Heart right ventricle (tissue), 16 donors: ENCODE measurements around the gene SLC25A46. TPM values are rescaled to one million over a fixed set of nuclear protein-coding genes. Genes with fewer than 3 reads are reported as not detected.
A peak's percentile ranks its signal among the peaks of the same experiment; 100 is the strongest.
"Not testable (repeated sequence)": the region's sequence is repeated elsewhere in the genome, so short reads cannot be mapped to it uniquely, and the experiment has no call there.

Source experiments
- ATAC-seq, 8 donors: fragments of 200-7000 bp; cut with Tn5 transposase; one replicate each; pipeline ENCODE4 v1.9.1; 2020; ENCODE audit warnings: mild to moderate bottlenecking in 8 of 8, moderate library complexity in 8 of 8, moderate number of reproducible peaks in 1 of 8
- DNase-seq, 2 donors: peaks; one replicate each; pipeline ENCODE4 v3.0.0-alpha.2; 2020
- H3K27ac ChIP-seq, 10 donors: fragments of 200-600 bp; sonication (generic) in 2 of 10; one replicate each; pipeline versions ENCODE4 v1.5.0 to v1.8.0; 2020 to 2022; ENCODE audit warnings: mild to moderate bottlenecking in 3 of 10
- H3K27me3 ChIP-seq, 7 donors: fragments of 200-600 bp; one replicate each; pipeline ENCODE4 v1.8.0; 2021 to 2022; ENCODE audit warnings: mild to moderate bottlenecking in 2 of 7
- H3K36me3 ChIP-seq, 9 donors: fragments of 200-600 bp; sonication (generic) in 1 of 9; one replicate each; pipeline versions ENCODE4 v1.5.0 to v1.8.0; 2020 to 2022; ENCODE audit warnings: mild to moderate bottlenecking in 2 of 9
- H3K4me1 ChIP-seq, 9 donors: fragments of 200-600 bp; sonication (generic) in 1 of 9; one replicate each; pipeline versions ENCODE4 v1.5.0 to v1.8.0; 2020 to 2022; ENCODE audit warnings: mild to moderate bottlenecking in 4 of 9
- H3K4me3 ChIP-seq, 10 donors: fragments of 200-600 bp; sonication (generic) in 2 of 10; one replicate each; pipeline versions ENCODE4 v1.5.0 to v1.8.0; 2020 to 2022; ENCODE audit warnings: mild to moderate bottlenecking in 7 of 10, moderate library complexity in 2 of 10
- H3K9me3 ChIP-seq, 11 donors: fragments of 200-600 bp in 10 of 11; sonication (generic) in 2 of 11; one replicate each; pipeline versions ENCODE4 v1.5.0 to v1.8.0; 2013 to 2022; ENCODE audit warnings: mild to moderate bottlenecking in 2 of 11, control low read depth in 1 of 11, moderate library complexity in 1 of 11
- WGBS, 2 donors: extraction: QIAGEN DNeasy Blood & Tissue Kit; methylation state at CpG; one replicate each; pipeline ENCODE4 v1.1.7; 2013; ENCODE audit warnings: inconsistent platforms in 1 of 2; 5-methylcytosine and 5-hydroxymethylcytosine counted together
- intact Hi-C, 10 donors: fragments of 100-400 bp; cut with DNase I; formaldehyde crosslinking; loops; one replicate each; pipeline versions ENCODE4 v1.11.1 to v1.14.2; 2022
- long read RNA-seq, 3 donors: library from polyadenylated mRNA; unstranded; transcript quantifications; one replicate each; pipeline ENCODE4 v2.0.0, GENCODE V29; 2020 to 2021
- polyA plus RNA-seq, 2 donors: library from polyadenylated mRNA; stranded (reverse); fragments of 200-250 nt; gene quantifications; one replicate each; pipeline ENCODE4 v1.2.3, GENCODE V29; 2013
- total RNA-seq, 10 donors: library from RNA; stranded (reverse); fragmentation: NEBNext Ultra II Directional in 3 of 10; extraction: Animal tissue kit (Norgen Biotek cat#: 25700) in 3 of 10; gene quantifications; one replicate each; pipeline versions ENCODE4 v1.2.1 to v1.2.4, GENCODE V29; 2021 to 2023
- TF ChIP-seq, protein P1 (sequence below), 9 donors: fragments of 200-600 bp; sonication (generic) in 2 of 9; IDR thresholded peaks; one replicate each; pipeline versions ENCODE4 v1.5.0 to v1.8.0; 2021 to 2022; ENCODE audit warnings: antibody characterized with exemption in 9 of 9, mild to moderate bottlenecking in 5 of 9, moderate library complexity in 1 of 9
- donor health status: Arrhythmogenic right ventricular cardiomyopathy.
- donor health status: ischemic (EF 13 %, LVEDD 7.1; RV severe dilation, severe dysfunction).
- donor health status: healthy with polysubstance abuse.
- donor health status: DM: no; HTN: yes; CAD: no.
- donor health status: DM: no; HTN: no; CAD: no.
- donor health status: ischemic (EF 25% LVEDD 6.9; RV normal size, moderate dysfunction).
- donor health status: ischemic (EF 25% LVEDD 5.7; RV mildly dilated, moderate dysfunction).
- donor health status: healthy.
- donor health status: DM: yes; HTN: yes; CAD: no.
- donor health status: Ischemic cardiomyopathy.
- donor health status: ischemic (EF 35%, LVEDD 5.7; RV mildly dilated, moderate dysfunction).
- donor health status: nonischemic (EF 11% LVEDD 7.7; RV severe dilation, severe dysfunction).
- donor health status: DM: yes; HTN: yes; CAD: no.
- donor health status: PGD.
- donor health status: ischemic (EF 29% LVEDD 5.4; RV normal size, mild dysfunction).
- donor health status: nonischemic (EF 23%, LVEDD 6.1; RV moderate dilation, normal function).

SLC25A46 gene
- total RNA-seq (10 to 100 TPM; 54.1 to 69.3 (median 61.4) TPM), polyA plus RNA-seq (10 to 100 TPM; 10.5 to 21.8 TPM)
- long read RNA-seq, donor 1, transcript SLC25A46-201 (8 exons, 2,385 nt) = major isoform, 63 of 70 reads
- long read RNA-seq, donor 1, partial matches to known transcripts = 2 of 70 reads
- long read RNA-seq, donor 1, other reads (novel, unspliced or antisense) = 5 of 70 reads
- long read RNA-seq, donor 2, transcript SLC25A46-201 (8 exons, 2,385 nt) = major isoform, 70 of 76 reads
- long read RNA-seq, donor 2, partial matches to known transcripts = 0 of 76 reads
- long read RNA-seq, donor 2, other reads (novel, unspliced or antisense) = 6 of 76 reads
- long read RNA-seq, donor 3, transcript SLC25A46-201 (8 exons, 2,385 nt) = major isoform, 77 of 86 reads
- long read RNA-seq, donor 3, partial matches to known transcripts = 6 of 86 reads
- long read RNA-seq, donor 3, other reads (novel, unspliced or antisense) = 3 of 86 reads

DNA sequence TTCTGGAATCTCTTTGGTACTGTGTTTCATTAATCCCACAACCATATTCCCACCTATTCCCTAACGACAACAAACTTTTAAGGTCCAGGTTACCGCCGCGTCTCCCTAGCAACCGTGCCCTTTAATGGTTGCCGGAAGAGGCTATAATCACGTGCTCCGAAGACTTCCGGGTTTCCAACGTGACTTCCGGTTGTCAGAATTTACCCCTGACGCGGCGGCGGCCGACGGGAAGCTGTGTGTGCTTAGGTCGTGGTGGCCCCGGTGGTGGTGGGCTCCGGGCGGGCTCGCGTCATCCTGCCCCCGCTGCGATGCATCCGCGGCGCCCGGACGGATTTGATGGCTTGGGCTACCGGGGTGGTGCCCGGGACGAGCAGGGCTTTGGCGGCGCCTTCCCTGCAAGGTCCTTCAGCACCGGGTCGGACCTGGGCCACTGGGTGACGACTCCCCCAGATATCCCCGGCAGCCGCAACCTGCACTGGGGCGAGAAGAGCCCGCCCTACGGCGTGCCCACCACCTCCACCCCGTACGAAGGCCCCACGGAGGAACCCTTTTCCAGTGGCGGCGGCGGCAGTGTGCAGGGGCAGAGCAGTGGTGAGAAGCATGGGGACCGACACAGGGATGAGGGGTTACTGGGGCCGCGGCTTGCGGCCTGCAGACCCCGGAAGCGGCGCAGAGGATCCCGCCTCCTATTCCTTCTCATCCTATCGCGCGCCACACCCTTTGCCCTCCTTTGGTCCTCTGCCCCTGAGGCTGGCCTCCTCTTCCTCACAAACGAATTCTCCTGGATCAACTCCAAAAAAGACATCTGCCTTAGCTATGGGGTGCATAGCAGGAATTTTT, at the start of gene SLC25A46:
SLC25A46 (plus strand) TSS at position 196 of the 840 bp plus-strand sequence; CDS start at position 309, 113 bp downstream.
- Histone ChIP-seq H3K9me3 (no peaks in the 10 kb centered on the region), H3K36me3 (peaks cover 0 to 20% (median 0%) of the 10 kb centered on the region in 9 donors), H3K4me3 (peak within 1 kb of the TSS; percentile 72 to 96 (median 86)), H3K27me3 (peaks cover 0 to 5% (median 0%) of the 10 kb centered on the region in 7 donors), H3K27ac (peak within 1 kb of the TSS; percentile 65 to 95 (median 88)), H3K4me1 (peaks cover 0 to 36% (median 21%) of the 10 kb centered on the region in 9 donors)
- TF ChIP-seq, protein P1, sequence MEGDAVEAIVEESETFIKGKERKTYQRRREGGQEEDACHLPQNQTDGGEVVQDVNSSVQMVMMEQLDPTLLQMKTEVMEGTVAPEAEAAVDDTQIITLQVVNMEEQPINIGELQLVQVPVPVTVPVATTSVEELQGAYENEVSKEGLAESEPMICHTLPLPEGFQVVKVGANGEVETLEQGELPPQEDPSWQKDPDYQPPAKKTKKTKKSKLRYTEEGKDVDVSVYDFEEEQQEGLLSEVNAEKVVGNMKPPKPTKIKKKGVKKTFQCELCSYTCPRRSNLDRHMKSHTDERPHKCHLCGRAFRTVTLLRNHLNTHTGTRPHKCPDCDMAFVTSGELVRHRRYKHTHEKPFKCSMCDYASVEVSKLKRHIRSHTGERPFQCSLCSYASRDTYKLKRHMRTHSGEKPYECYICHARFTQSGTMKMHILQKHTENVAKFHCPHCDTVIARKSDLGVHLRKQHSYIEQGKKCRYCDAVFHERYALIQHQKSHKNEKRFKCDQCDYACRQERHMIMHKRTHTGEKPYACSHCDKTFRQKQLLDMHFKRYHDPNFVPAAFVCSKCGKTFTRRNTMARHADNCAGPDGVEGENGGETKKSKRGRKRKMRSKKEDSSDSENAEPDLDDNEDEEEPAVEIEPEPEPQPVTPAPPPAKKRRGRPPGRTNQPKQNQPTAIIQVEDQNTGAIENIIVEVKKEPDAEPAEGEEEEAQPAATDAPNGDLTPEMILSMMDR (IDR thresholded peaks at IDR 0.05) = no peak
- ATAC-seq (peak; percentile 97 to 99 (median 98)), DNase-seq (peak; percentile 81 to 89)
- intact Hi-C loops = no loop called here
- WGBS, 2 donors = 0% methylated on average over 62 of the region's 62 CpGs

DNA sequence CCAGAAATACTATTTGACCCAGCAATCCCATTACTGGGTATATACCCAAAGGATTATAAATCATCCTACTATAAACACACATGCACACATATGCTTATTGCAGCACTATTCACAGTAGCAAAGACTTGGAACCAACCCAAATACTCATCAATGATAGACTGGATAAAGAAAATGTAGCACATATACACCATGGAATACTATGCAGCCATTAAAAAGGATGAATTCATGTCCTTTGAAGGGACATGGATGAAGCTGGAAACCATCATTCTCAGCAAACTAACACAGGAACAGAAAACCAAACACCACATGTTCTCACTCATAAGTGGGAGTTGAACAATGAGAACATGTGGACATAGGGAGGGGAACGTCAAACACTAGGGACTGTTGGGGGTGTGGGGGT, 48.2 kb upstream of the SLC25A46 start:
- DNase-seq = not testable (repeated sequence)
- WGBS, 2 donors = 81 to 94% methylated on average over 1 of the region's 1 CpG

GRCh38 chr5:110692669-110693068, 46.1 kb upstream of the SLC25A46 start:
- peaks cover 0 to 13% (median 0%) of the 10 kb centered on the region in 11 donors for H3K9me3 ChIP-seq
- H3K36me3 ChIP-seq, intact Hi-C loops, H3K4me3 ChIP-seq, ATAC-seq, H3K27ac ChIP-seq, DNase-seq, H3K4me1 ChIP-seq, H3K27me3 ChIP-seq: not testable (repeated sequence)
- 69 to 79% methylated on average over 5 of the region's 5 CpGs for WGBS, 2 donors

More for the DNA sequence above, 48.2 kb upstream of the SLC25A46 start:
- H3K27ac ChIP-seq, ATAC-seq, intact Hi-C loops, H3K27me3 ChIP-seq, H3K9me3 ChIP-seq, H3K4me1 ChIP-seq, H3K4me3 ChIP-seq, H3K36me3 ChIP-seq: not testable (repeated sequence)

DNA sequence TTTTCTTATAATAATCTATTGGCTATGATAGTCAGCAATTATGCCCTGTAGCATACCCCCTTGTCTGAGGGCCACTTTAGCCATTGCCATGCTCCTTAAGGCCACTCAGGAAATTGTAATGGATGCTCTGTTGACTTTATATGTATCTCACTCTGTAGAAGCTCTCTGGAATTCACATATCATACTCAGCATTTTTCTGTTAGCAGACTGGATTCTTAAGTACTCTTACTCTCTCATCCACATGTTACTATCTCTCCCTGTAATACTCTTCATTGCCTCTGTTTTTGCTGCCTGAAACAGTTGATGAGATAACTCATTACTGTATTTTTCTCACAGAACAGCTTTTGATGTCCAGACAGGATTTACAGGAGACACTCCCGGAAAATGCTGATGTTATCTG, 36.5 kb upstream of the SLC25A46 start:
- ATAC-seq (no peak), DNase-seq (no peak)
- Histone ChIP-seq H3K4me1 (peaks cover 0 to 4% (median 0%) of the 10 kb centered on the region in 9 donors), H3K36me3 (no peaks in the 10 kb centered on the region), H3K4me3 (no peak overlapping the region), H3K27ac (no peak overlapping the region), H3K27me3 (no peaks in the 10 kb centered on the region), H3K9me3 (no peaks in the 10 kb centered on the region)
- intact Hi-C loops = no loop called here
- 60 to 69% methylated on average over 1 of the region's 1 CpG for WGBS, 2 donors
- TF ChIP-seq, protein P1 (IDR thresholded peaks at IDR 0.05) = no peak

- no peak for ATAC-seq
- 49 to 54% methylated on average over 3 of the region's 3 CpGs for WGBS, 2 donors
Observed at GRCh38 chr5:110702704-110703103, 36.1 kb upstream of the SLC25A46 start.

More at GRCh38 chr5:110702704-110703103, 36.1 kb upstream of the SLC25A46 start:
- no peaks in the 10 kb centered on the region for H3K36me3 ChIP-seq
- no peak for DNase-seq
- intact Hi-C loops = no loop called here
- no peak overlapping the region for H3K4me3 ChIP-seq
- no peaks in the 10 kb centered on the region for H3K9me3 ChIP-seq
- H3K27ac ChIP-seq = no peak overlapping the region
- H3K4me1 ChIP-seq = peaks cover 0 to 4% (median 0%) of the 10 kb centered on the region in 9 donors
- H3K27me3 ChIP-seq = no peaks in the 10 kb centered on the region
- TF ChIP-seq, protein P1 (IDR thresholded peaks at IDR 0.05) = no peak
